HepG2 (cell line): ENCODE measurements around the gene RPS2. TPM values are rescaled to one million over a fixed set of nuclear protein-coding genes. Genes with fewer than 3 reads are reported as not detected.
A peak's percentile ranks its signal among the peaks of the same experiment; 100 is the strongest.

Source experiments
- ATAC-seq: fragments of 200-7000 bp; cut with Tn5 transposase; 3 replicates; pipeline ENCODE4 v1.9.1; 2020; ENCODE audit warnings: mild to moderate bottlenecking, moderate library complexity
- Bru-seq: library from RNA; stranded (reverse); fragments of 400-500 nt; gene quantifications from one replicate; lab custom pipeline; 2021; lab: Mats Ljungman, UMichigan
- BruChase-seq, 2 experiments: library from RNA; stranded (reverse); fragments of 400-500 nt; gene quantifications; one replicate each; lab custom pipeline; 2021; lab: Mats Ljungman, UMichigan
- BruUV-seq: library from RNA; stranded (reverse); fragments of 400-500 nt; replicated peaks from 2 replicates; lab custom pipeline; 2021; lab: Mats Ljungman, UMichigan
- CTCF ChIA-PET: fragments of 300-600 bp; formaldehyde crosslinking; extraction: SDS; loops from one replicate; lab custom pipeline; 2021; ENCODE audit warnings: low total read pairs, inconsistent platforms, low intra/inter-chr PET ratio; lab: Yijun Ruan, JAX
- POLR2A ChIA-PET: fragments of 350-600 bp; sonication (Branson Sonifier 250); formaldehyde crosslinking; loops from one replicate; lab custom pipeline; 2020; ENCODE audit warnings: antibody characterized with exemption, inconsistent platforms; lab: Yijun Ruan, JAX
- DNase-seq: peaks from one replicate; pipeline ENCODE4 v3.0.0-alpha.2; 2015; ENCODE audit warnings: low spot score
- FAIRE-seq: peaks from 3 replicates; lab custom pipeline; 2011; peaks lifted over from hg19 to GRCh38; lab: Jason Lieb, UNC
- H2AFZ ChIP-seq: one replicate; pipeline ENCODE4 v1.6.1; 2011; ENCODE audit warnings: low read length, inconsistent platforms
- H3K27ac ChIP-seq: fragments of 300-600 bp; 3 replicates; pipeline ENCODE4 v1.8.0; 2011; ENCODE audit warnings: mixed run types, mild to moderate bottlenecking, mixed read lengths, low read length, inconsistent platforms; ENCODE audit not compliant: insufficient read depth; ENCODE audit errors: extremely low read length
- H3K27me3 ChIP-seq, 2 experiments: fragments of 200-600 bp in 1 of 2; 2 replicates in 1 of 2; 3 replicates in 1 of 2; pipeline versions ENCODE4 v1.6.0 to v1.8.0; 2011; ENCODE audit warnings: low read length in 2 of 2, mild to moderate bottlenecking in 2 of 2, moderate library complexity in 2 of 2, inconsistent platforms in 1 of 2; ENCODE audit not compliant: insufficient read depth in 2 of 2, control insufficient read depth in 1 of 2
- H3K36me3 ChIP-seq, 2 experiments: fragments of 200-600 bp in 1 of 2; replicated peaks in 1 of 2; 2 replicates in 1 of 2; 3 replicates in 1 of 2; pipeline versions ENCODE4 v1.5.1 to v1.8.0; 2011; ENCODE audit warnings: low read length in 2 of 2, inconsistent platforms in 1 of 2; ENCODE audit not compliant: insufficient read depth in 2 of 2, control insufficient read depth in 1 of 2
- H3K4me1 ChIP-seq: 2 replicates; pipeline ENCODE4 v1.5.1; 2012; ENCODE audit warnings: low read length, inconsistent platforms; ENCODE audit not compliant: insufficient read depth
- H3K4me2 ChIP-seq: 2 replicates; pipeline ENCODE4 v1.6.0; 2011; ENCODE audit warnings: low read depth, low read length, inconsistent platforms
- H3K4me3 ChIP-seq, 3 experiments: fragments of 200-600 bp in 1 of 3; sonication (generic), shearing (Covaris generic) in 1 of 3; replicated peaks in 1 of 3; 2 replicates each; pipeline ENCODE4 v1.5.1; 2011 to 2016; ENCODE audit warnings: low read length in 3 of 3, inconsistent platforms in 2 of 3, low read depth in 2 of 3, mild to moderate bottlenecking in 2 of 3, control low read depth in 1 of 3, mixed read lengths in 1 of 3; ENCODE audit not compliant: insufficient read depth in 1 of 3
- H3K79me2 ChIP-seq: one replicate; pipeline ENCODE4 v1.6.1; 2011; ENCODE audit warnings: low read length, inconsistent platforms; ENCODE audit not compliant: insufficient read depth
- H3K9ac ChIP-seq: 2 replicates; pipeline ENCODE4 v1.6.0; 2011; ENCODE audit warnings: mild to moderate bottlenecking, low read depth, low read length, inconsistent platforms; ENCODE audit not compliant: insufficient read depth
- H3K9me3 ChIP-seq: 2 replicates; pipeline ENCODE4 v1.5.1; 2012; ENCODE audit warnings: mild to moderate bottlenecking, low read length
- H4K20me1 ChIP-seq: 2 replicates; pipeline ENCODE4 v1.6.0; 2011; ENCODE audit warnings: inconsistent platforms, mild to moderate bottlenecking, low read length, moderate library complexity; ENCODE audit not compliant: insufficient read depth
- IKZF1 ChIP-seq: fragments of 450-650 bp; IDR thresholded peaks from 2 replicates; pipeline ENCODE4 v1.7.1; 2016
- KDM6A ChIP-seq: IDR thresholded peaks from 2 replicates; pipeline ENCODE4 v1.6.1; 2016; ENCODE audit warnings: low read depth
- LCORL ChIP-seq, 2 experiments: fragments of 450-650 bp in 1 of 2; sonication (generic) in 1 of 2; formaldehyde crosslinking in 1 of 2; IDR thresholded peaks; 2 replicates each; pipeline versions ENCODE4 v1.5.0 to v1.6.1; 2017 to 2020; ENCODE audit warnings: antibody characterized with exemption in 1 of 2, missing genetic modification reagents in 1 of 2
- MIER3 ChIP-seq: IDR thresholded peaks from 2 replicates; pipeline ENCODE4 v1.6.1; 2016; ENCODE audit warnings: missing compliant biosample characterization, borderline replicate concordance
- NCOR1 ChIP-seq: fragments of 200-600 bp; sonication (generic); IDR thresholded peaks from 2 replicates; pipeline ENCODE4 v1.7.0; 2017; ENCODE audit warnings: antibody characterized with exemption, low read length, borderline replicate concordance
- PRMT3 ChIP-seq: sonication (generic); formaldehyde crosslinking; IDR thresholded peaks from 2 replicates; pipeline ENCODE4 v1.8.1; 2022; ENCODE audit warnings: low read depth, mild to moderate bottlenecking, moderate library complexity, missing genetic modification reagents, borderline replicate concordance
- SRSF1 ChIP-seq: fragments of 200-400 bp; formaldehyde crosslinking; optimal IDR thresholded peaks from 2 replicates; pipeline ENCODE3; 2017; ENCODE audit warnings: mild to moderate bottlenecking, low read depth, low read length, moderate library complexity
- TOE1 ChIP-seq: sonication (generic); formaldehyde crosslinking; IDR thresholded peaks from 2 replicates; pipeline ENCODE4 v1.4.0; 2020; ENCODE audit warnings: mild to moderate bottlenecking, missing genetic modification reagents
- ZEB1 ChIP-seq: IDR thresholded peaks from 2 replicates; pipeline ENCODE4 v1.6.1; 2012; ENCODE audit warnings: mild to moderate bottlenecking, low read depth, inconsistent platforms; ENCODE audit not compliant: insufficient replicate concordance
- ZFP36L2 ChIP-seq: sonication (generic); formaldehyde crosslinking; IDR thresholded peaks from 2 replicates; pipeline ENCODE4 v1.4.0; 2020; ENCODE audit warnings: missing genetic modification reagents
- ZNF317 ChIP-seq: sonication (generic); formaldehyde crosslinking; IDR thresholded peaks from 2 replicates; pipeline ENCODE4 v1.5.0; 2020; ENCODE audit warnings: mild to moderate bottlenecking, missing genetic modification reagents
- ZNF44 ChIP-seq: sonication (generic); formaldehyde crosslinking; IDR thresholded peaks from 2 replicates; pipeline ENCODE4 v1.5.1; 2020; ENCODE audit warnings: mild to moderate bottlenecking, missing genetic modification reagents
- ZNF550 ChIP-seq: sonication (generic); formaldehyde crosslinking; IDR thresholded peaks from 2 replicates; pipeline ENCODE4 v1.4.0; 2020; ENCODE audit warnings: mild to moderate bottlenecking, missing genetic modification reagents, borderline replicate concordance
- ZNF607 ChIP-seq: sonication (generic); formaldehyde crosslinking; IDR thresholded peaks from 2 replicates; pipeline ENCODE4 v1.5.1; 2020; ENCODE audit warnings: missing genetic modification reagents, mild to moderate bottlenecking, borderline replicate concordance
- ZNF782 ChIP-seq: sonication (generic); formaldehyde crosslinking; IDR thresholded peaks from 2 replicates; pipeline ENCODE4 v1.4.0; 2020; ENCODE audit warnings: missing genetic modification reagents, mild to moderate bottlenecking, borderline replicate concordance
- WGBS: methylation state at CpG from one replicate; pipeline ENCODE4 v1.1.6; 2017; ENCODE audit warnings: low lambda C conversion rate; 5-methylcytosine and 5-hydroxymethylcytosine counted together
- in situ Hi-C: cut with HindIII; loops from 2 replicates; pipeline ENCODE4 v1.10.0; 2017; ENCODE audit warnings: low pct_unique_long_range_greater_than_20kb; ENCODE audit not compliant: extremely low pct_ligation_motif_present
- intact Hi-C: fragments of 100-400 bp; cut with micrococcal nuclease; formaldehyde crosslinking; loops from one replicate; pipeline ENCODE4 v1.10.0; 2022; ENCODE audit not compliant: unreplicated experiment
- long read RNA-seq, 2 experiments: library from RNA in 1 of 2; library from polyadenylated mRNA in 1 of 2; stranded (forward) in 1 of 2; unstranded in 1 of 2; transcript quantifications; one replicate each; pipeline ENCODE4 v2.0.0, GENCODE V29; 2019 to 2022
- polyA minus RNA-seq, 3 experiments: library from RNA; depleted of rRNA, polyadenylated mRNA; stranded (reverse); fragments of >200 nt; gene quantifications; 2 replicates each; pipeline ENCODE4 v1.2.3, GENCODE V29; 2011; ENCODE audit warnings: low replicate concordance in 1 of 3
- polyA plus RNA-seq, 8 experiments: library from polyadenylated mRNA; depleted of rRNA in 3 of 8; stranded (reverse) in 7 of 8; unstranded in 1 of 8; fragments of >200 nt; fragmentation: Illumina TruSeq in 4 of 8; extraction: Trizol in 4 of 8; gene quantifications; 2 replicates each; pipeline versions ENCODE4 v1.2.1 to v1.2.3, GENCODE V29; 2011 to 2016; ENCODE audit warnings: low read depth in 4 of 8, missing spikeins in 1 of 8, mixed read lengths in 1 of 8; ENCODE audit not compliant: insufficient read depth in 1 of 8
- total RNA-seq, 5 experiments: library from RNA; depleted of rRNA; stranded (reverse); fragments of >200 nt; fragmentation: Illumina TruSeq; extraction: Trizol; gene quantifications; 2 replicates each; pipeline ENCODE4 v1.2.3, GENCODE V29; 2016; ENCODE audit warnings: low read depth in 1 of 5

RPS2 gene
- 1,908 and 1,988 TPM in 2 replicates for total RNA-seq (2016; rRNA removed; fragmentation: Illumina TruSeq; extraction: Trizol)
- total RNA-seq (2016; cell fraction: cytosol; rRNA removed; fragmentation: Illumina TruSeq; extraction: Trizol; ENCODE audit: low read depth) = 7,477 and 8,510 TPM in 2 replicates
- 1,713 and 1,999 TPM in 2 replicates for total RNA-seq (2016; cell fraction: insoluble cytoplasmic fraction; rRNA removed; fragmentation: Illumina TruSeq; extraction: Trizol)
- total RNA-seq (2016; cell fraction: membrane; rRNA removed; fragmentation: Illumina TruSeq; extraction: Trizol) = 6,682 and 6,920 TPM in 2 replicates
- total RNA-seq (2016; cell fraction: nucleus; rRNA removed; fragmentation: Illumina TruSeq; extraction: Trizol) = 868 and 972 TPM in 2 replicates
- polyA plus RNA-seq (2011; rRNA removed) = 4,513 and 4,514 TPM in 2 replicates
- 4,562 and 7,573 TPM in 2 replicates for polyA plus RNA-seq (2011; cell fraction: cytosol; rRNA removed)
- 3,188 and 3,237 TPM in 2 replicates for polyA plus RNA-seq (2011; cell fraction: nucleus; rRNA removed)
- 2,719 and 4,159 TPM in 2 replicates for polyA plus RNA-seq (2012)
- 15,334 and 17,742 TPM in 2 replicates for polyA plus RNA-seq (2016; cell fraction: cytosol; fragmentation: Illumina TruSeq; extraction: Trizol; ENCODE audit: low read depth)
- polyA plus RNA-seq (2016; cell fraction: insoluble cytoplasmic fraction; fragmentation: Illumina TruSeq; extraction: Trizol; ENCODE audit: low read depth) = 2,736 and 3,340 TPM in 2 replicates
- 10,909 and 11,775 TPM in 2 replicates for polyA plus RNA-seq (2016; cell fraction: membrane; fragmentation: Illumina TruSeq; extraction: Trizol; ENCODE audit: low read depth)
- 2,261 and 2,419 TPM in 2 replicates for polyA plus RNA-seq (2016; cell fraction: nucleus; fragmentation: Illumina TruSeq; extraction: Trizol; ENCODE audit: insufficient read depth, low read depth)
- 5,720 and 6,943 TPM in 2 replicates for polyA minus RNA-seq (2011; rRNA and poly(A)+ RNA removed; ENCODE audit: low replicate concordance)
- polyA minus RNA-seq (2011; cell fraction: cytosol; rRNA and poly(A)+ RNA removed) = 2,159 and 2,271 TPM in 2 replicates
- 430 and 534 TPM in 2 replicates for polyA minus RNA-seq (2011; cell fraction: nucleus; rRNA and poly(A)+ RNA removed)
- Bru-seq, nascent RNA = percentile 100 among the genes with signal in this experiment
- BruChase-seq, experiment 1, labeled RNA remaining after a 6-hour chase = percentile 100 among the genes with signal in this experiment
- BruChase-seq, experiment 2, labeled RNA remaining after a 2-hour chase = percentile 100 among the genes with signal in this experiment
- long read RNA-seq, experiment 1, transcript RPS2-201 (7 exons, 985 nt) = major isoform, 2,294 of 4,352 reads
- long read RNA-seq, experiment 1, partial matches to known transcripts = 1,996 of 4,352 reads
- long read RNA-seq, experiment 1, other reads (novel, unspliced or antisense) = 59 of 4,352 reads
- long read RNA-seq, experiment 2, transcript RPS2-213 (5 exons, 1,186 nt) = major isoform, 16 of 8,400 reads
- long read RNA-seq, experiment 2, partial matches to known transcripts = 7,977 of 8,400 reads
- long read RNA-seq, experiment 2, other reads (novel, unspliced or antisense) = 399 of 8,400 reads

DNA sequence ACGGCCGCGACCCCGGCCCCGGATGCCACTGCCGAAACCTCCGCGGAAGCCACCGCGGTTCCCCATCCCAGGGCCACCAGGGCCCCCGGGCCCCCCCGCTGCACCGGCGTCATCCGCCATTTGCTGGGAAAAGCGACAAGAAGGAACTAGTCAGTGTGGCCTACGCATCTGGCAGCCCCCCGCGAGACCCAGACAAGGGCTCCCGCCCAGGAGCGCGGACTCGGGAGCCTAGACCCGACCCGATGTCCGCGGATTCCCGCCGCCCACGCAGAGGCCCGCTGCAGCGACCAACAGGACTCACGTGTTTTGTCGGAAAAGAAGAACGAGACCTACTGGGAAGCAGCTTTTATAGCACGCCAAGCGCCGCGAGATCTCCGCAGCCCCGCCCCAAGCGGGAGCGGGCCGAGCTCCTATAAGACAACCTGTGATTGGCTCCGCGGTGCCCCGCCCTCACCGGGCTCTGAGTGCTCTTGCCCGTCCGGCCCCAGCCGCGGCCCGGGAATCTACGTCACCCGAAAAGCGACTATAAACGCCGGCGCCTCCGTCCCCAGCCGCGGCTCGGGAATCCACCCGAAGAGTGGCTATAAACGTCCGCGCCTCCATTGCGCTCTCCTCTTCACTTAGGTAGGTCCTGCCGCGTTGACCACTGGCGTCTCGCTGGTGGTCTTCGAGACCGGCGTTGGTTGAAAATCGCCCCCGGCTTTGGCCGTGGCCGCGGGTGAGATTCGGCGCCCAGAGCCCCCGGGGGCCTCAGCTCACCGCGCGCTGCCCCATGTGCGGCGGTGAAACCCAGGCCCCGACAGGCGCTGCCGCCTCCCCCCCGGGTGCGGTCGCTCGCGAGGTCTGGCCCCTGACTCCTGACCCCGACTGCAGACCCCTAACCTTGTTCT, at the start of gene RPS2:
Gene RPS2 (minus strand): TSS at position 321 of the 890 bp plus-strand sequence. CDS start 201 bp downstream, at position 120.
- intact Hi-C loops (no loop called here), in situ Hi-C loops (no loop called here)
- Histone ChIP-seq H3K9me3 (no peaks in the 10 kb centered on the region), H4K20me1 (peaks cover 34% of the 10 kb centered on the region), H3K79me2 (peaks cover 40% of the 10 kb centered on the region), H2AFZ (no peak within 1 kb of the TSS), H3K27ac (peak within 1 kb of the TSS; percentile 88), H3K27me3 (no peaks in the 10 kb centered on the region; a peak in 1 of 5 replicates), H3K4me3 (peak within 1 kb of the TSS; percentile 84 to 94 (median 92)), H3K9ac (peak within 1 kb of the TSS; percentile 96), H3K36me3 (peaks cover 3 to 19% of the 10 kb centered on the region in 2 experiments; a peak in 3 of 5 replicates), H3K4me1 (peaks cover 44% of the 10 kb centered on the region), H3K4me2 (peak within 1 kb of the TSS; percentile 100)
- FAIRE-seq = peak; percentile 90
- CTCF ChIA-PET = no interaction called here
- peak; percentile 97 for DNase-seq
- no TSS peak for BruUV-seq
- peak; percentile 61 for ATAC-seq
- POLR2A ChIA-PET = interaction anchor here (0.5 to 3.1 kb wide), 55 partner anchors 10 to 537 kb away, joined by 3 to 131 read pairs (median 6); partner anchors contain the start of genes ECI1, EME2, FAHD1 and GFER
- WGBS = 0% methylated on average over 5 of the region's 97 CpGs
- TF ChIP-seq KDM6A (CRISPR knock-in tag) (no peak), ZNF550 (no peak), ZNF782 (CRISPR knock-in tag) (no peak; the same call in 1 of the 2 replicates), ZNF607 (CRISPR knock-in tag) (peak; percentile 73), PRMT3 (CRISPR knock-in tag) (peak; percentile 64; the same call in 1 of the 2 replicates), MIER3 (no peak; the same call in 1 of the 2 replicates), ZFP36L2 (CRISPR knock-in tag) (no peak), SRSF1 (peak; percentile 47), ZNF44 (CRISPR knock-in tag) (no peak; the same call in 1 of the 2 replicates), ZNF317 (CRISPR knock-in tag) (peak; percentile 73; the same call in 1 of the 2 replicates), TOE1 (CRISPR knock-in tag) (0 out of 2 replicates have a peak, but pooled peaks have one; percentile 51), LCORL (IDR thresholded peaks at IDR 0.05) (no peak), LCORL (CRISPR knock-in tag; IDR thresholded peaks at IDR 0.05) (0 out of 2 replicates have a peak, but pooled peaks have one; percentile 26), IKZF1 (no peak), NCOR1 (no peak), ZEB1 (no peak)
